Stimulated activated CD4-positive, alpha-beta T cell treated with anti-CD3 and anti-CD28 coated beads, TNF-alpha, amount 100 ng/mL, for 1 hour (primary cell): ENCODE data around the gene EIF3K.
"Not testable (repeated sequence)": the region's sequence is repeated elsewhere in the genome, so short reads cannot be mapped to it uniquely, and the experiment has no call there.

ENCODE experiments used
- DNase-seq, 3 donors: peaks; one replicate each; pipeline ENCODE4 v3.0.0-alpha.2; 2020; ENCODE audit warnings: low read depth in 3 of 3, low spot score in 1 of 3

EIF3K gene

GRCh38 chr19:38617764-38618589, 1.0 kb upstream of the EIF3K start, which contains the start of gene MAP4K1:
Gene MAP4K1, minus strand, starts transcription at chr19:38617953. Its CDS starts 58 bp downstream, at chr19:38617895.
- peak in 2 of 3 donors; percentile 39 to 58 for DNase-seq

- no peak for DNase-seq
Measured at GRCh38 chr19:38619361-38620174, 580 bp downstream of the EIF3K start.

GRCh38 chr19:38624822-38625221, 5.8 kb downstream of the EIF3K start:
- DNase-seq: no peak

GRCh38 chr19:38626401-38626800, 7.4 kb downstream of the EIF3K start:
- no peak for DNase-seq

DNA sequence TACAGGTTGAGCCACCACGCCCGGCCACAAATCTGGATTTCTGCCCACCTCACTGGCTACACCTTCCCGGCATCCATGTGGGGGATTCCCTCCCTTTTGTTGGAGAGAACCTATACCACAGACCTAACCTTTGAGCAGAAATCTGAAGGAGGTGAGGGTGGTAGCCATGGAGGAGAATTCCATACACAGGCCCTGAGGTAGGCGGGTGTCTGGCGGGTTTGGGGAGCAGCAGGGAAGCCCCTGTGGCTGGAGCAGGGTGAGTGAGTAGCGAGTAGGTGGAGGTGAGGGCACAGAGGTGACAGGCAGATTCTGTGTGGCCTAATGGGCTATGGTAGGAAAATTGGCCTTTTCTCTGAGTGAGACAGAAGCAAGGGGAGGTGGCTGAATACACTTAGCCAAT, 10.6 kb downstream of the EIF3K start:
- no peak for DNase-seq

- DNase-seq: not testable (repeated sequence)
Measured at GRCh38 chr19:38631301-38631700, 12.3 kb downstream of the EIF3K start.

GRCh38 chr19:38631811-38632475, 13.0 kb downstream of the EIF3K start:
- DNase-seq: not testable (repeated sequence)

- no peak for DNase-seq
Measured at GRCh38 chr19:38632476-38633213, 13.7 kb downstream of the EIF3K start.

GRCh38 chr19:38634757-38635482, 15.9 kb downstream of the EIF3K start:
- peak in 2 of 3 donors; percentile 42 to 61 for DNase-seq

- DNase-seq: no peak
Measured at GRCh38 chr19:38635483-38636399, 16.8 kb downstream of the EIF3K start.

DNA sequence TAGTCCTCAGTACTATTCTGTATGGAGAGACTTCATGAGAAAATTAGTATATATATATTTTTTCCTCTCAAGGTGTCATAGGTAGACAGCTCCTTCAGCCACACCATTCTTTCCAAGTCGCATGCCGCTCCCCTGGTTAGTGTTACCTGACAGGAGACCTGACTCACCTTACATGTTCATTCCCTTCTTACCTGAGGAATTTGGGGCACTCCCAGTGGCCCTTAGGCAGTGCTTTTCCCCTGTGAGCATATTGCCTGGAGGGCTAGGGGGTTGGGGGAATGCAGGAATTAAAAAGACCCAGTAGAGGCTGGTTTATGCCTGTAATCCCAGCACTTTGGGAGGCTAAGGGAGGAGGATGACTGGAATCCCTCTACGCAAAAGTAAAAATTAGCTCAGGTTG, 19.5 kb downstream of the EIF3K start:
- DNase-seq: no peak

GRCh38 chr19:38639679-38640078, 20.7 kb downstream of the EIF3K start:
- DNase-seq: no peak

DNA sequence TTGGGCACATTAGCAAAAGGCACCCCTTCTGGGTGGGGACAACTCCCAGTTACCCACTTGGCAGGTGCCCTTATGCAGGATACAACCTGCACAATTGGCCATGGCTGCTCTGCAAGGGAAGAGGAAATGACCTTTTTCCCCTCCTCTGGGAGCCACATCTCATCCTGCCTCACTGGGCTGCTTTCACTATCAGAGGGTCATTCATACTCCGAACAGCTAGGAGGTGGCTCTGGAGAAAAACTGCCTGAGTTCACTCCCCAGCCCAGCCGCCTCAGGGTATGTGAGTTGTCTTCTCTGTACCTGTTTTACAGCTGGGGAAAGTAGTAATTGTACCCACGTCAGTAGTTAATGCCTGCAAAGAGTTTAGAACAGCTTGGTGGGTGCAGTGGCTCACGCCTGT, 21.4 kb downstream of the EIF3K start:
- no peak for DNase-seq

GRCh38 chr19:38642176-38642575, 23.2 kb downstream of the EIF3K start:
- DNase-seq: no peak

GRCh38 chr19:38644719-38645118, 25.7 kb downstream of the EIF3K start:
- no peak for DNase-seq

DNA sequence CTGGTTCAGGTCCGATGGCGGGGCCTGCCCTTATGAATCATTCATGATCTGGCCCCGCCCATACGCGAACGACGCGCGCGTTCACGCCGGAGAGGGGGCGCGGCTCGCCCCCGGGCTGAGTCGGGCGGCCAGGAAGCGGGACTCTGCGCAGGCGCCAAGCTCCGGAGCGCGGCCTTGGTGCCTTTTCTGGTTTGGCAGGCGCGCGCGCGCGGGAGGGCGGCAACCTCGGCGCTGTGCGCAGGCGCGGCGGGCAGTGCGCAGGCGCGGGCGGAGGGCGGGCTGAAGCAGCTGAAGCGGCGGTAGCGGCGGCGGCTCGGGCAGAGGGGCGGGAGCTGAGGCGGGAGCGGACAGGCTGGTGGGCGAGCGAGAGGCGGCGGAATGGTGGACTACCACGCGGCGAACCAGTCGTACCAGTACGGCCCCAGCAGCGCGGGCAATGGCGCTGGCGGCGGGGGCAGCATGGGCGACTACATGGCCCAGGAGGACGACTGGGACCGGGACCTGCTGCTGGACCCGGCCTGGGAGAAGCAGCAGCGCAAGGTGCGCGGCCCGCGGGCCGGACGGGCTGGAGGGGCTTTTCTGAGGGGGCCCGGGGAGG, 28.5 kb downstream of the EIF3K start, which contains the start of gene ACTN4:
ACTN4 (plus strand) TSS at position 282 of the 598 bp plus-strand sequence; CDS start at position 379, 97 bp downstream.
- DNase-seq: peak; percentile 99 to 100 (median 100)

DNA sequence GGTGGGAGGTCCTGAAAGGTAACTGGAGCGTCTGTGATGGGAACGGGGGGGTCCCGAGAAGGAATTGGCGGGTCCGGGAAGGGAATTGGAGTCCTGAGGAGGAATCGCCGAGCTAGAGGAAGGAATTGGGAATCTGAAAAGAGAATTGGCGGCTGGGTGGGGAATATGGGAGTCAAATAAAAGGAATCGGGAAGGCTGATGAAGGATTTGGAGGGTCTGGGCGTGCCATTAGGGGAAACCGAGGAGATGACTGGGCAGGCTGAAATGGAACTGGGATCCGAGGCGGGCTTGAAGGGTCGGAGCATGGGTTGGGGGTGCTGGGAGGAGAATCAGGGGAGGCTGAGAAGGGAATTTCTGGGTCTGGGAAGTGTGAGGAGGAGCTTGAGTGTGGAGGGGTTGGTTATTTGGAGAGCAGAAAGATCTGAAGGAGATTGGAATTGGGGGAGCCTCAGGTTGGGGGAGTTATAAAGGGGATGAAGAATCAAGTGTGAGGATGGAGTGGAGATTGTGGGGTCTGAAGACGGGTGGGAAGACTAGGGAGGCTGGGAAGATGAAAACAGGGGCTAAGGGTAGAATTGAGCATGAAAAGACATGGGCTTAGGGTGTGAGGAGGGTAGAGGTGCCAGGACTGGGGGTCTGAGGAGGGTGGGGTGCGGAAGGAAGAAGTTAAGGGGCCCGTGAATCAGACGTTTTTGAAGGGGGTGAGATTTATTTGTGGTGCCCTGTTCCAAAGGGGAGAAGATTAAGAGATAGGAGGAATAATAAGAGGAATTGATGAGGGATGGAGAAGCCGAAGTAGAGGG, 29.2 kb downstream of the EIF3K start:
- DNase-seq: no peak
